B cell (primary cell): ENCODE results near the gene OR52E6. TPM values are rescaled to one million over a fixed set of nuclear protein-coding genes. Genes with fewer than 3 reads are reported as not detected.

Experiments
- ATAC-seq: fragments of 200-7000 bp; cut with Tn5 transposase; one replicate; pipeline ENCODE4 v1.10.0; 2021; ENCODE audit warnings: low read depth, mild to moderate bottlenecking, moderate number of reproducible peaks, moderate library complexity
- CTCF ChIA-PET: fragments of 350-600 bp; sonication (Branson Sonifier 250); formaldehyde crosslinking; loops from one replicate; lab custom pipeline; 2021; ENCODE audit warnings: antibody characterized with exemption, inconsistent platforms; lab: Charles Lee
- POLR2A ChIA-PET: fragments of 350-600 bp; sonication (Branson Sonifier 250); formaldehyde crosslinking; loops from one replicate; lab custom pipeline; 2021; ENCODE audit warnings: antibody characterized with exemption; lab: Charles Lee
- DNase-seq: peaks from one replicate; pipeline ENCODE4 v3.0.0; 2013
- H2AFZ ChIP-seq: 2 replicates; pipeline ENCODE4 v1.6.1; 2012; ENCODE audit warnings: mild to moderate bottlenecking, low read depth, low read length; ENCODE audit not compliant: insufficient read depth, poor library complexity, severe bottlenecking
- H3K27ac ChIP-seq, 2 donors: 1 replicate in 1 of 2; 2 replicates in 1 of 2; pipeline ENCODE4 v1.5.1; 2012 to 2013; ENCODE audit warnings: low read length in 2 of 2, mild to moderate bottlenecking in 2 of 2, moderate library complexity in 1 of 2
- H3K27me3 ChIP-seq, 4 experiments: fragments of 200-600 bp in 1 of 4; sonication (generic) in 1 of 4; replicated peaks in 1 of 4; 1 replicate in 2 of 4; 2 replicates in 2 of 4; pipeline versions ENCODE4 v1.6.1 to v1.7.0; 2013 to 2016; ENCODE audit warnings: low read length in 3 of 4, mild to moderate bottlenecking in 2 of 4, mixed read lengths in 1 of 4, moderate library complexity in 1 of 4; ENCODE audit not compliant: insufficient read depth in 4 of 4, control insufficient read depth in 3 of 4; ENCODE audit errors: control extremely low read depth in 1 of 4
- H3K36me3 ChIP-seq, 2 experiments: replicated peaks in 1 of 2; 1 replicate in 1 of 2; 2 replicates in 1 of 2; pipeline versions ENCODE4 v1.6.1 to v1.7.1; 2013; ENCODE audit warnings: low read length in 1 of 2; ENCODE audit not compliant: insufficient read depth in 2 of 2, control insufficient read depth in 1 of 2; ENCODE audit errors: control extremely low read depth in 1 of 2, extremely low read depth in 1 of 2
- H3K4me1 ChIP-seq, 2 donors: fragments of 200-600 bp in 1 of 2; sonication (generic) in 1 of 2; 1 replicate in 1 of 2; 2 replicates in 1 of 2; pipeline versions ENCODE4 v1.5.1 to v1.6.1; 2013 to 2017; ENCODE audit warnings: low read length in 2 of 2; ENCODE audit not compliant: control insufficient read depth in 2 of 2, insufficient read depth in 2 of 2
- H3K4me2 ChIP-seq: replicated peaks from 2 replicates; pipeline ENCODE3; 2012; ENCODE audit warnings: mild to moderate bottlenecking, low read depth, low read length; ENCODE audit not compliant: poor library complexity, severe bottlenecking
- H3K4me3 ChIP-seq, 5 experiments: fragments of 200-600 bp in 1 of 5; sonication (generic) in 1 of 5; 1 replicate in 3 of 5; 2 replicates in 2 of 5; pipeline versions ENCODE4 v1.5.1 to v1.7.0; 2011 to 2016; ENCODE audit warnings: low read length in 4 of 5, mild to moderate bottlenecking in 4 of 5, low read depth in 2 of 5, control low read depth in 1 of 5, moderate library complexity in 1 of 5; ENCODE audit not compliant: insufficient read depth in 1 of 5; ENCODE audit errors: control extremely low read depth in 1 of 5, extremely low read depth in 1 of 5
- H3K79me2 ChIP-seq: fragments of 200-600 bp; sonication (generic); one replicate; pipeline ENCODE4 v1.6.0; 2016; ENCODE audit warnings: low read length; ENCODE audit not compliant: control insufficient read depth, insufficient read depth
- H3K9ac ChIP-seq: fragments of 200-600 bp; sonication (generic); 2 replicates; pipeline ENCODE4 v1.6.1; 2017; ENCODE audit warnings: mild to moderate bottlenecking, low read length, moderate library complexity
- H3K9me3 ChIP-seq, 3 donors: one replicate each; pipeline versions ENCODE4 v1.6.1 to v1.7.1; 2013; ENCODE audit warnings: low read length in 2 of 3; ENCODE audit not compliant: control insufficient read depth in 2 of 3, insufficient read depth in 1 of 3; ENCODE audit errors: control extremely low read depth in 1 of 3
- H4K20me1 ChIP-seq: 2 replicates; pipeline ENCODE4 v1.6.0; 2012; ENCODE audit warnings: mild to moderate bottlenecking, low read length; ENCODE audit not compliant: insufficient read depth, control insufficient read depth, poor library complexity, severe bottlenecking
- H3K27ac Mint-ChIP-seq: one replicate; pipeline ENCODE4 v1.8.0; 2021; ENCODE audit warnings: mixed read lengths
- H3K27me3 Mint-ChIP-seq: one replicate; pipeline ENCODE4 v1.8.0; 2021; ENCODE audit warnings: mixed read lengths
- H3K4me1 Mint-ChIP-seq: one replicate; pipeline ENCODE4 v1.8.0; 2021; ENCODE audit warnings: mixed read lengths
- H3K4me3 Mint-ChIP-seq: one replicate; pipeline ENCODE4 v1.8.0; 2021; ENCODE audit warnings: mixed read lengths
- H3K9me3 Mint-ChIP-seq: one replicate; pipeline ENCODE4 v1.8.0; 2022; ENCODE audit warnings: mixed read lengths; ENCODE audit not compliant: insufficient read depth
- CTCF ChIP-seq: fragments of 200-600 bp; IDR thresholded peaks from one replicate; pipeline ENCODE4 v1.8.0; 2022; ENCODE audit warnings: antibody characterized with exemption, mild to moderate bottlenecking
- EZH2 ChIP-seq: IDR thresholded peaks from 2 replicates; pipeline ENCODE4 v1.6.1; 2012; ENCODE audit warnings: borderline replicate concordance, low read depth, mild to moderate bottlenecking, moderate library complexity, low read length; ENCODE audit not compliant: insufficient read depth, poor library complexity, severe bottlenecking
- WGBS: methylation state at CpG from one replicate; pipeline ENCODE4 v1.1.5; 2013; ENCODE audit warnings: missing lambda C conversion rate; ENCODE audit not compliant: insufficient coverage; 5-methylcytosine and 5-hydroxymethylcytosine counted together
- intact Hi-C: fragments of 100-400 bp; cut with micrococcal nuclease; formaldehyde crosslinking; loops from one replicate; pipeline ENCODE4 v1.10.0; 2022
- polyA minus RNA-seq: library from RNA; depleted of rRNA, polyadenylated mRNA; stranded (reverse); fragments of >200 nt; gene quantifications from 2 replicates; pipeline ENCODE4 v1.2.3, GENCODE V29; 2012
- polyA plus RNA-seq: library from polyadenylated mRNA; depleted of rRNA; stranded (reverse); fragments of >200 nt; gene quantifications from 2 replicates; pipeline ENCODE4 v1.2.3, GENCODE V29; 2012
- total RNA-seq, 2 donors: library from RNA; stranded (reverse); fragments of 120-200 nt in 1 of 2; gene quantifications; 1 replicate in 1 of 2; 2 replicates in 1 of 2; pipeline versions ENCODE4 v1.2.3 to v1.2.4, GENCODE V29; 2013 to 2022

Gene OR52E6
- total RNA-seq (not detected in 2 replicates), polyA plus RNA-seq (not detected in 2 replicates), polyA minus RNA-seq (not detected in 2 replicates)
- total RNA-seq (2013) = not detected

DNA sequence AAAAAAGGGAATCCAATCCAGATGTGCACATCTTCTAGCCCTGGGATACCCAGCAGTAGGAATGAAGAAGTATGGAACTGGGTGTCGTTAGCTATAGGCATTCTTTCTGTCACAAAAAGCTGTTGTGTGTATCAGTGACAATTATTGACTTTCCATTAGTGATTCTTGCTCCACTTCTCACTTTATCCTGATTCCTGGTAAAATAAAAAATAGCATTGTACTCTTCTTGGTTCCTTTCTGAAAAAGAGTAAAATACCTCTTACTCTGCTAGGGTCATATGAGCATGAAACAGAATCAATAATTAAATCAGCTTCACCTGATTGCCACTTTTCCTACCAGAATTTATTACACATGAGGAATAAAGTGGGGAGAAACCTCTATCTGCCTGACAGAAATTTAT, at the start of gene OR52E6:
TSS of gene OR52E6 (minus strand) at position 101 of the 400 bp plus-strand sequence. CDS start at position 101, 0 bp downstream.
- no CpG with 5 or more reads among the region's 1 CpG for WGBS
- TF ChIP-seq EZH2 = no peak
- no peak for TF ChIP-seq CTCF
- Histone ChIP-seq H3K79me2 (no peaks in the 10 kb centered on the region), H3K36me3 (no peaks in the 10 kb centered on the region), H2AFZ (no peak within 1 kb of the TSS), H4K20me1 (no peaks in the 10 kb centered on the region), H3K9ac (no peak within 1 kb of the TSS), H3K27ac (no peak within 1 kb of the TSS), H3K27me3 (no peaks in the 10 kb centered on the region), H3K4me3 (no peak within 1 kb of the TSS), H3K9me3 (peaks cover 0 to 3% (median 0%) of the 10 kb centered on the region in 3 donors), H3K4me1 (no peaks in the 10 kb centered on the region), H3K4me2 (no peak within 1 kb of the TSS)
- no peaks in the 10 kb centered on the region for H3K4me1 Mint-ChIP-seq
- intact Hi-C loops = no loop called here
- DNase-seq = no peak
- no peaks in the 10 kb centered on the region for H3K9me3 Mint-ChIP-seq
- no peak for ATAC-seq
- no peak within 1 kb of the TSS for H3K27ac Mint-ChIP-seq
- H3K27me3 Mint-ChIP-seq = peaks cover 24% of the 10 kb centered on the region
- POLR2A ChIA-PET = no interaction called here
- H3K4me3 Mint-ChIP-seq = no peak within 1 kb of the TSS
- CTCF ChIA-PET = no interaction called here

DNA sequence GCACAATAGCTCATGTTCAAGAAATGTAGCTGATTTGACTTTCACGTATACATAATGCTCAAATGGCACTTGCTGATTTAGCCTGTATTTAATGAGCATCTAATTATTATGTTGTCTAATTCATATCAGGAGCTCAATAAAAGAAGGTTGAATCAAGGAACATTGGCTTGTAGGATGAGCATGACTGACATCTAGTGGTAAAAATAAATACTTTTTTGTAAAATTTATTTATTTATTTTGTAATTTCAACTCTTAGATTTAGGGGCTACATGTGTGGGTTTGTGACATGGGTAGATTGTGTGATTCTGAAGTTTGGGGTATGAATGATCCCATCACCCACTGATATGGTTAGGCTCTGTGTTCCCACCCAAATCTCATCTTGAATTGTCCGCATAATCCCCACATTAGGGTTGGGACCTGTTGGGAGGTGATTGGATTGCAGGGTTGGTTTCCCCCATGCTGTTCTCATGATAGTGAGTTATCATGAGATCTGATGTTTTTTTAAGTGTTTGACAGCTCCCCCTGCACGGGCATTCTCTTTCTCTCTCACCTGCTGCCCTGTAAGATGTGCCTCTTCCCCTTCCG, 49.6 kb upstream of the OR52E6 start:
- peak; percentile 20 for DNase-seq
- H3K9me3 Mint-ChIP-seq = no peaks in the 10 kb centered on the region
- no CpG with 5 or more reads among the region's 4 CpGs for WGBS

More for the DNA sequence above, 49.6 kb upstream of the OR52E6 start:
- H2AFZ ChIP-seq = no peak overlapping the region
- peaks cover 7% of the 10 kb centered on the region for H3K27me3 Mint-ChIP-seq
- TF ChIP-seq CTCF = peak; percentile 72
- no peak for TF ChIP-seq EZH2
- no peaks in the 10 kb centered on the region for H3K9me3 ChIP-seq
- H4K20me1 ChIP-seq = no peaks in the 10 kb centered on the region
- no peaks in the 10 kb centered on the region for H3K79me2 ChIP-seq
- no peak overlapping the region for H3K4me3 Mint-ChIP-seq
- no peak overlapping the region for H3K4me2 ChIP-seq
- no peak overlapping the region for H3K27ac Mint-ChIP-seq
- intact Hi-C loops = loop anchor here (2.0 to 10.0 kb wide), 3 partner anchors 207 to 1255 kb away; partner anchors contain the start of genes OR51D1 and TRIM5
- no peak overlapping the region for H3K9ac ChIP-seq
- H3K4me1 ChIP-seq = no peaks in the 10 kb centered on the region
- H3K36me3 ChIP-seq = no peaks in the 10 kb centered on the region
- peaks cover 0 to 3% (median 0%) of the 10 kb centered on the region in 4 experiments for H3K27me3 ChIP-seq
- H3K27ac ChIP-seq = no peak overlapping the region
- no peak overlapping the region for H3K4me3 ChIP-seq
- ChIA-PET CTCF (interaction anchor here (0.8 to 1.8 kb wide), 12 partner anchors 9 to 1704 kb away, joined by 3 to 16 read pairs (median 5); partner anchors contain the start of genes OR51D1 and TRIM5), POLR2A (no interaction called here)
- H3K4me1 Mint-ChIP-seq = no peaks in the 10 kb centered on the region
- no peak for ATAC-seq
